ENCODE measurements around the gene HOXA9.

The HOXA9 gene

GRCh38 chr7:27156508-27156898 is 8.8 kb downstream of the HOXA9 start, which contains the start of gene HOXA7:
HOXA7 (minus strand) TSS chr7:27156675; CDS start chr7:27156545, 130 bp downstream.
- H3K4me3 ChIP-seq (ENCODE audit: low read length): peak within 1 kb of the TSS; percentile 51
- H3K27ac ChIP-seq (ENCODE audit: low read length): no peak within 1 kb of the TSS
- H3K27me3 ChIP-seq (ENCODE audit: control insufficient read depth, insufficient read depth, low read length): peaks cover 100% of the 10 kb centered on the region
- H3K4me1 ChIP-seq (ENCODE audit: control insufficient read depth, low read depth, low read length): peaks cover 3% of the 10 kb centered on the region
- no peaks in the 10 kb centered on the region for H3K36me3 ChIP-seq (ENCODE audit: control insufficient read depth, low read depth, low read length)
- no peaks in the 10 kb centered on the region for H3K9me3 ChIP-seq (ENCODE audit: control insufficient read depth, low read depth, low read length)
- no peak within 1 kb of the TSS for H3K9ac ChIP-seq (ENCODE audit: low read length)

- Histone ChIP-seq H3K9ac (ENCODE audit: low read length) (no peak overlapping the region), H3K27ac (ENCODE audit: low read length) (no peak overlapping the region), H3K36me3 (ENCODE audit: control insufficient read depth, low read depth, low read length) (no peaks in the 10 kb centered on the region), H3K27me3 (ENCODE audit: control insufficient read depth, insufficient read depth, low read length) (peaks cover 100% of the 10 kb centered on the region), H3K4me1 (ENCODE audit: control insufficient read depth, low read depth, low read length) (peaks cover 3% of the 10 kb centered on the region), H3K9me3 (ENCODE audit: control insufficient read depth, low read depth, low read length) (no peaks in the 10 kb centered on the region), H3K4me3 (ENCODE audit: low read length) (peak overlapping the region; percentile 51)
These were observed 9.4 kb downstream of the HOXA9 start for GRCh38 chr7:27155816-27156507.

- Histone ChIP-seq H3K27ac (ENCODE audit: low read length) (no peak overlapping the region), H3K9ac (ENCODE audit: low read length) (no peak overlapping the region), H3K4me1 (ENCODE audit: control insufficient read depth, low read depth, low read length) (peaks cover 3% of the 10 kb centered on the region), H3K9me3 (ENCODE audit: control insufficient read depth, low read depth, low read length) (no peaks in the 10 kb centered on the region), H3K27me3 (ENCODE audit: control insufficient read depth, insufficient read depth, low read length) (peaks cover 100% of the 10 kb centered on the region), H3K4me3 (ENCODE audit: low read length) (no peak overlapping the region), H3K36me3 (ENCODE audit: control insufficient read depth, low read depth, low read length) (no peaks in the 10 kb centered on the region)
These were observed 10.2 kb downstream of the HOXA9 start for GRCh38 chr7:27154901-27155815.

- H3K4me1 ChIP-seq (ENCODE audit: control insufficient read depth, low read depth, low read length): peaks cover 3% of the 10 kb centered on the region
- H3K36me3 ChIP-seq (ENCODE audit: control insufficient read depth, low read depth, low read length): no peaks in the 10 kb centered on the region
- no peak overlapping the region for H3K9ac ChIP-seq (ENCODE audit: low read length)
- H3K9me3 ChIP-seq (ENCODE audit: control insufficient read depth, low read depth, low read length): no peaks in the 10 kb centered on the region
- peaks cover 100% of the 10 kb centered on the region for H3K27me3 ChIP-seq (ENCODE audit: control insufficient read depth, insufficient read depth, low read length)
- H3K4me3 ChIP-seq (ENCODE audit: low read length): no peak overlapping the region
- no peak overlapping the region for H3K27ac ChIP-seq (ENCODE audit: low read length)
These were observed 11.0 kb downstream of the HOXA9 start for GRCh38 chr7:27154369-27154768.

GRCh38 chr7:27153526-27153925 is 11.8 kb downstream of the HOXA9 start:
- Histone ChIP-seq H3K36me3 (ENCODE audit: control insufficient read depth, low read depth, low read length) (no peaks in the 10 kb centered on the region), H3K9me3 (ENCODE audit: control insufficient read depth, low read depth, low read length) (no peaks in the 10 kb centered on the region), H3K4me1 (ENCODE audit: control insufficient read depth, low read depth, low read length) (peaks cover 3% of the 10 kb centered on the region), H3K27ac (ENCODE audit: low read length) (no peak overlapping the region), H3K9ac (ENCODE audit: low read length) (no peak overlapping the region), H3K27me3 (ENCODE audit: control insufficient read depth, insufficient read depth, low read length) (peaks cover 100% of the 10 kb centered on the region), H3K4me3 (ENCODE audit: low read length) (no peak overlapping the region)

GRCh38 chr7:27152816-27153442 is 12.4 kb downstream of the HOXA9 start:
- H3K4me3 ChIP-seq (ENCODE audit: low read length): no peak overlapping the region
- peaks cover 3% of the 10 kb centered on the region for H3K4me1 ChIP-seq (ENCODE audit: control insufficient read depth, low read depth, low read length)
- H3K9me3 ChIP-seq (ENCODE audit: control insufficient read depth, low read depth, low read length): no peaks in the 10 kb centered on the region
- H3K9ac ChIP-seq (ENCODE audit: low read length): no peak overlapping the region
- no peak overlapping the region for H3K27ac ChIP-seq (ENCODE audit: low read length)
- peaks cover 100% of the 10 kb centered on the region for H3K27me3 ChIP-seq (ENCODE audit: control insufficient read depth, insufficient read depth, low read length)
- H3K36me3 ChIP-seq (ENCODE audit: control insufficient read depth, low read depth, low read length): no peaks in the 10 kb centered on the region

- no peaks in the 10 kb centered on the region for H3K36me3 ChIP-seq (ENCODE audit: control insufficient read depth, low read depth, low read length)
- H3K9me3 ChIP-seq (ENCODE audit: control insufficient read depth, low read depth, low read length): no peaks in the 10 kb centered on the region
- peaks cover 100% of the 10 kb centered on the region for H3K27me3 ChIP-seq (ENCODE audit: control insufficient read depth, insufficient read depth, low read length)
- H3K4me1 ChIP-seq (ENCODE audit: control insufficient read depth, low read depth, low read length): peaks cover 3% of the 10 kb centered on the region
- no peak within 1 kb of the TSS for H3K27ac ChIP-seq (ENCODE audit: low read length)
- H3K4me3 ChIP-seq (ENCODE audit: low read length): no peak within 1 kb of the TSS
- no peak within 1 kb of the TSS for H3K9ac ChIP-seq (ENCODE audit: low read length)
These were observed 13.2 kb downstream of the HOXA9 start, which contains the start of gene HOXA3 for GRCh38 chr7:27151931-27152815. HOXA3 (minus strand) TSS chr7:27152583; CDS start chr7:27110640, 41,943 bp downstream.

- no peak overlapping the region for H3K27ac ChIP-seq (ENCODE audit: low read length)
- peaks cover 100% of the 10 kb centered on the region for H3K27me3 ChIP-seq (ENCODE audit: control insufficient read depth, insufficient read depth, low read length)
- H3K4me3 ChIP-seq (ENCODE audit: low read length): peak overlapping the region; percentile 31
- no peak overlapping the region for H3K9ac ChIP-seq (ENCODE audit: low read length)
- no peaks in the 10 kb centered on the region for H3K9me3 ChIP-seq (ENCODE audit: control insufficient read depth, low read depth, low read length)
- no peaks in the 10 kb centered on the region for H3K36me3 ChIP-seq (ENCODE audit: control insufficient read depth, low read depth, low read length)
- H3K4me1 ChIP-seq (ENCODE audit: control insufficient read depth, low read depth, low read length): peaks cover 2% of the 10 kb centered on the region
These were observed 13.9 kb downstream of the HOXA9 start for GRCh38 chr7:27151341-27151930.

GRCh38 chr7:27150568-27151340 is 14.6 kb downstream of the HOXA9 start:
- H3K36me3 ChIP-seq (ENCODE audit: control insufficient read depth, low read depth, low read length): no peaks in the 10 kb centered on the region
- H3K9ac ChIP-seq (ENCODE audit: low read length): no peak overlapping the region
- H3K27ac ChIP-seq (ENCODE audit: low read length): no peak overlapping the region
- no peaks in the 10 kb centered on the region for H3K4me1 ChIP-seq (ENCODE audit: control insufficient read depth, low read depth, low read length)
- peak overlapping the region; percentile 31 for H3K4me3 ChIP-seq (ENCODE audit: low read length)
- H3K9me3 ChIP-seq (ENCODE audit: control insufficient read depth, low read depth, low read length): no peaks in the 10 kb centered on the region
- peaks cover 100% of the 10 kb centered on the region for H3K27me3 ChIP-seq (ENCODE audit: control insufficient read depth, insufficient read depth, low read length)

Data from iPS-18a (cell line).